Ovary (tissue), 3 donors: ENCODE data around the gene SFTPB.

ENCODE experiments used
- CTCF ChIP-seq, 3 donors: fragments of 450-650 bp in 2 of 3; fragments of 200-600 bp in 1 of 3; IDR thresholded peaks; one replicate each; pipeline versions ENCODE4 v1.5.1 to v1.8.0; 2016 to 2022; ENCODE audit warnings: antibody characterized with exemption in 3 of 3, mild to moderate bottlenecking in 1 of 3
- POLR2A ChIP-seq: fragments of 450-650 bp; IDR thresholded peaks from one replicate; pipeline ENCODE4 v1.6.1; 2017; ENCODE audit warnings: antibody characterized with exemption, mild to moderate bottlenecking, moderate library complexity
- donor health status: DM: no; HTN: no; CAD: no.

GRCh38 chr2:85712849-85713612, 45.0 kb upstream of the SFTPB start:
- TF ChIP-seq CTCF (IDR thresholded peaks at IDR 0.05) (no peak), POLR2A (no peak)
